HG02943 (cell line): ENCODE measurements around the gene CNTN5.

Experiments used
- ATAC-seq: cut with Tn5 transposase; IDR thresholded peaks from one replicate; pipeline ENCODE4 v1.9.1; 2021; ENCODE audit warnings: mild to moderate bottlenecking, low read depth, moderate library complexity; ENCODE audit not compliant: unreplicated experiment

The CNTN5 gene

DNA sequence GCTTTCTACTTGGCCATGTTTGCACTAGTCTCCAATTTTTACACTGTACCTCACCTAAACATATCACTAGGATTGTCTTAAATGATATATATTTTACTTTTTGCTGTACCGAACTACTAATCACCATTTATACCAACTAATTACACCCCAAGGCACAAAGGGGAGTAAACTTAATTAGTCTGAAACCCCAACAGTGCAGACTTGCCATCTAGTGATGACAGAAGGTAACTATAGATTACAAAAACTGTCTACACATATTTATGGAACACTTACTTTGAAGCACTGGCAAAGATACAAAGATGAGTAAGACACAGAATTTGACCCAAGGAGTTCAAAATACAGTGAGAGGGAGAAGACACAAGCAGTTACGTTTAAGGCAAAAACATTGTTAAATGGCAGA is 139.7 kb downstream of the CNTN5 start:
- no peak for ATAC-seq

DNA sequence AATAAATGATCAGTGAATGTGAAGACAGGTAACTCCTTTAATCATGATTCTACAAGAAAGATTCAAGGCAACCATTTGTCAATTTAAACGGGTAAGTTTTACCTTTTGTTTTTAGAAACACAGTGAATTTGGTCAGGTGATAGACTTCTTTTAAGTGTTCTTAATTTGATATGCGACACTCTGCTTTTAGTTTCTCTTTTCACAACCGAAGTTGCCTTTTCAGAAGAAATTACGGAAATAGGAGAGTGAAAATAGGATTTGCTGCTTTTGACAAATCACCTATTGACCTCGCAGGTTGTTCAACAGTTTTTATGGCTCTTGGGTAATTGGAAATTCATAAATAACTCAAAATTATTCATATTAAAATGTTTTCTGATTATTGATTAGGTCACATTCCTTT is 142.1 kb downstream of the CNTN5 start:
- no peak for ATAC-seq

DNA sequence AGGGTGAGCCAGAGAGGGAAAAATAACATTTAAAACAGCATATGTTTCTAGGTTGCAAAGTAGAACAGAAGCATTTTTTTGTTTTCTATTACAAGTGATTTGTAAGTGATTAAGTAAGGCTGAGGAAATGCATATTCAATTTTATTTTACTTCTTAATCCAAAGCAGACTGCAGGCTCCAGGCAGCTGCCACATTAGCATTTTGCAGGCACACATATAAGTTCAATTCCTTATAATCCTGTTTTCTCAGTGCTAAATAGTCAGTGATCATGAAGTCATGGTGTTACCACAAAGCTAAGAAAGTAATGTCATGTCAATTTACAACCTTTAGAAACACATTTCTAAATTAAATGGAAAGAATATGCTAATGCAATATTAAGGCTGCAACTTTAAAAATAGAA is 149.8 kb downstream of the CNTN5 start:
- ATAC-seq = no peak

GRCh38 chr11:99171330-99171729 is 150.6 kb downstream of the CNTN5 start:
- no peak for ATAC-seq

DNA sequence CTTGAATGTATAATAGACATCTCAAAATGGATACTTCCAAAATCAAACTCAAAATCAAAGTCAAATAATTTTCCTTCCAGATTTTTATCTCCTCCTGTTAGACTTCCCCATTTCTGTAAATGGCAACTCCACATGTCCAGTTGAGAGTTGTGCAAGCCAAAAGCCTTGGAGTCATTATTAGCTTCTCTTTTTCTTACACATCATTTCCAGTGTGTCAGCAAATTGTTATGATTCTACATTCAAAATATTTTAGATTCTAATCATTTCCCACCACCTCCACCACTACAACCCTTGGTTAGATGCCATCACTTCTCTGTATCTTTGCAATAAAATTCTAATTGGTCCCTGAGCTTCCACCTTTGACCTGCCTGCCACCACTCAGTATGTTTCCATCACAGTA is 155.7 kb downstream of the CNTN5 start:
- ATAC-seq = no peak

DNA sequence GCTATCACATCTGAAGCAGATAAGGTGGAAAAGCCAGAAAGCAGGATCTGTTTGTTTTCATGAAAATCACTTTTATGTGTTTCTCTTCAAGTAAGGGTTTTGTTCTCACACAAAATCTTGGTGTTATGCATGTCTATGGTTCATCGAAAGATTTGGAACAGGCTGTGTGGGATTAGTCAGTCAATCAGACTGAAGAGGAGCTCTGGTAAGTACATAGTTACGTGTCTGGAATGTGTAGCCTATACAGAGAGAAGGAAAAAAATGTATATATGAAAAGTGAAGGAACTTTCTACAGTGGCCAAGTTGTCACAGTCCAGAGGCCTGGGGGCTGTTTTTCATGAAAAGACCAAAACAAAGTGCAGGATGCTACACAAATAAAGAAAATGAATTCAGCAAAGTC is 156.7 kb downstream of the CNTN5 start:
- no peak for ATAC-seq

- no peak for ATAC-seq
Measured at GRCh38 chr11:99184146-99184545, 163.4 kb downstream of the CNTN5 start.

DNA sequence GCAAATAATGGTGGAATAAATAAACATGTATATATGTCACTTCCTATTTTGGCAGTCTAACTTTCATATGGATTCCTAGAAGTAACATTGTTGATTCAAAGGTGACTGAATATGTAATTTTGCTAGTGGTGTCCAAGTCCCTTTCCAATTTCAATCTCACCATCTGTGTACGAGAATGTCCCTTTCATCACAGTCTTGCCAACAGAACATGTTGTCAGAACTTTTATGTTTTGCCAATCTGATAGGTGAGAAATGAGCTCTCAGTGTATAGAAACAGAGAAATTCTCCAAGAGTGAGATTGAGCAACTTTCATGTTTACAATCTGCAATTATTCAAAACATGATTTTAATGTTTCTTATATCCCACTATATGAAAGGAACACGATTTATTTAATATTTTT is 167.5 kb downstream of the CNTN5 start:
- ATAC-seq = no peak

GRCh38 chr11:99192716-99193115 is 172.0 kb downstream of the CNTN5 start:
- ATAC-seq = no peak

GRCh38 chr11:99197477-99197876 is 176.7 kb downstream of the CNTN5 start:
- ATAC-seq = no peak

DNA sequence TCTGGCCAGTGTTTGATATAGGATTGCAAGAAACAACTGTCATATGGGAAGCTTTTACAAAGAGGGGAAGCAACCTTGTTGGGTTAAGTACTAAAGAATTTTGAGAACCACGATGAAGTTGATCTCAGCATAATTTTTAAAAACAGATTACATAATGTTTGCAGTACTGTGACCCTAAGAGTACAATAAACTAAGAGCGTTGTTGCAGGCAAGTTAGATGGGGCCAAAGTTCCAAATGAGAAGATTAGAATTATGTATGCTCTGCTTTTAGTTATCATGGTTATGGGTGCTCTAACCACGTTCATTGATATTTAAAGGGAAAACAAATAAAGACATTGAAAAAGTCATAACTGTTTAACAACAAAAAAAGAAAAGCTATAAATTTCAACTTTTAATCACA is 177.5 kb downstream of the CNTN5 start:
- ATAC-seq = no peak

DNA sequence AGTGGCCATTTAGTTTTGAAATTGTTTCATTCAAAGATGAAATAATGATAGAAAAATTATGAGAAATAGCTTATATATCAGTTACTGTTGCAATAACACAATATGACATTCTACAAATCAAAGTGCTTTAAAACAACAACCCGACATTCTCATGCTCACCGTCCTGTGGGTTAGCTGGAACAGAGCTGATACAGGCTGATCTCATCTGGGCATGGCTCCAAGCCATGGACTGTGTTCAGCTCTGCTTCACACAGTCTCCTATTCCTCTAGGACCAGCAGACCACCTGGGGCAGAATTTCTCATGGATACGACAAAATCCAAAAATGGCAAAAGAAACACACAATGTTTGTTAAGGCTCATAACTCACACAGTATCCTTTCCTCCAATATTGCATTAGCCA is 178.6 kb downstream of the CNTN5 start:
- ATAC-seq = no peak

GRCh38 chr11:99200720-99201119 is 180.0 kb downstream of the CNTN5 start:
- no peak for ATAC-seq

DNA sequence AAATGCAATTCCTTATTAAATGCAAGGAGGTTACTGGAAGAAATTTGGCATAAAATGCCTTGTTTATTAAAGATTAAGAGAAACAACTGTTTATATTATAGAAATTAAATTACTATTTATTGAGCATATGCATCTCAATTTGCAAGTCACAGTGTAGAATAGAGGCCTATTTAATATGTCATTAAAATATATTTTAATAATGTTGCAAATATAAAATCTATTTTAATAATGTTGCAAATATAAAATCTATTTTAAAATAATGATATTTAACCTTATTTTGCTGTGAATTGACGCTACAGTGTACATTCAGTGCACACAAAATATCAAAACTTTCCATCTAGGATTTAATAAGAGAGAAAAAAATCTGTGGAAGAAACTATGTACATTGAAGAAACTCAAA is 188.1 kb downstream of the CNTN5 start:
- ATAC-seq = no peak

DNA sequence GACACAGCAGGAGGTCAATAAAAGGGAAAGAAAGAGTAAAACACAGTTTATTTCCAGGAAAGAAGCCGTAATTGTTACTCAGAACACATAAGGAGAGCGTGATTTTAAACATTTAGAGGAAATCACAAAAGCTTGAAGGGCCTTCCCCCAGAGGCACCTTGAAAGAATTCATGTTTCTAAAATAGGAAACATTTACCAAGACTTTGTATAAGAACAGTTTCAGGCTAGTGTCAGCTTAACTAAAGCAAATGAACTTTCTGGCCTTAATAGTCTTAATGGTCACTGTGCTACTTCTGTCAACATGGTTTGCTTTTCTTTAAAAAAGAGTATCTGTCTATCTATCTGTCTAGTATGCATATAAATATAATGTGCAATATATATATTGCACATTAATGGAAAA is 208.8 kb downstream of the CNTN5 start:
- no peak for ATAC-seq

- no peak for ATAC-seq
Measured at GRCh38 chr11:99234534-99234933, 213.8 kb downstream of the CNTN5 start.

DNA sequence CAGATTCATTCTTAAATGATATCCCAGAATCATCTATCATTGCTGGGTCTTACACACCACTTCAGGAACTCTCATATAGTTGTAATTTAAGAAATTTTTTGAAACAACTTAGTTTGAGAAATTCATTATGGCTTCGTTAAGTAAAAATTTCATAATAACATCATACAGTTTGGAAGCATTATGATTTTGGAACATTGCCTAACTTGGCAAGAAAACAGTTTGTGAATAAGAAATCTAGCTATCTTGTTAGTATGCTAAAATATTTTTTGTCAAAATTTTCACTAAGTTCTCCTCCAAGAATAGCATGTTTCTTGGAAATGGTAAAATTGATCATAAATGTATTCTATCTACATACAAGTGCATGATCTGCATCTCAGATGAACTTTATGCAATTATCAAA is 217.7 kb downstream of the CNTN5 start:
- ATAC-seq = no peak

DNA sequence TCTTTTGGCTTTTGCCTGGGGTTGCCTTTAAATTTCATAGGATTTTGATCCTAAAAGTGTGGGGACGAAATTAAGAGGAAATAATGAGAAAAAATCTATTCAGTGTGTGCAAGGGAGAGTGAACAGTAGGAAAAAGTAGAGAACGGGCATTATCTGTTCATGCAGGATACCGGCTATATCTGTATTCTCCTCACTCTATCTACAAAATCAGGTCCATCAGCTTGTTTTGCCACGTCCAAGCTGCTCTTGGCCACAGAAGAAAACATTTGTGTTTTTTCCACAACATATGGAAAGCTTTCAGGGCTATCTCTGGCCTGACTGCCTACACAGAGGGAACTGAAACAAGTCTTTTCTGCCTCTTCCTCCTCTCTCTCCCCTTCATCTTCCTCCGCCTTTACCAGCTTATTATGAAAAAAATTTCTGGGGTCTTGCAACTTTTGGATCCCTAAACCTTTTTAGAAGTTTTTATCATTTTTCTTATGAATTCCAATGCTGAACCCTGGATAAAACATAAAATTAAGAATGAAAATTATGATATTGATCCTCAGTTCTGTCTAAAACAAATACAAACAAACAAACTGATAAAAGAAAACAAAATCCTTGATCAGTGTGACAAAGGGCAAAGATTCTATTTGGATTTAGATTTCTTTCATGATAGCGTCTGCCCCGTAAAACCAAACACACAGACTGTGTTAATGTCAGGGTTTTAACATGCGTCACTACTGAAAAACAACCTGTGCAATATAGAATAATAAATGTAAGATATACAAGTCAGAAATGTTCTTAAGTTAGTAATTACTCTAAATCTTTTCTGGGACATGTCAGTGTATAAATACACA is 219.7 kb downstream of the CNTN5 start:
- ATAC-seq = no peak

- no peak for ATAC-seq
Measured at GRCh38 chr11:99241066-99241465, 220.3 kb downstream of the CNTN5 start.

DNA sequence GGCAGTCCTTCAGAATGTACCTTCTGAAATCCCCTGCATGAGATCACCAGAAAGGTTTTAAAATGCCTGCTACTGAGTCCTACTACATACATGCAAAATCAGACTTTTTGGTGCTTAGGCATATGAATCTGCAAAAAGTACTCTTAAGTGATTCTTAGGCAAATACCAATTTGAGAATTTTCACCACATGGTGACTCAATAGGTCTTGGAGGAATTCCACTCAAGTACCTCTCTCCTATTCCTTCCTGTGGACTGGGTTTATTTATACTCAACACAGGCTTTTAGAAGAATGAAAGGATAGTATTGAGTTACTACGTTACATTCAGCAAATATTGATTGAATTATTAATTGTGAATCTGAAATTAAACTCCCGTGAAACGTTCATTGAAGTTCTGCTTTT is 223.9 kb downstream of the CNTN5 start:
- ATAC-seq = no peak

GRCh38 chr11:99246199-99246598 is 225.4 kb downstream of the CNTN5 start:
- no peak for ATAC-seq

DNA sequence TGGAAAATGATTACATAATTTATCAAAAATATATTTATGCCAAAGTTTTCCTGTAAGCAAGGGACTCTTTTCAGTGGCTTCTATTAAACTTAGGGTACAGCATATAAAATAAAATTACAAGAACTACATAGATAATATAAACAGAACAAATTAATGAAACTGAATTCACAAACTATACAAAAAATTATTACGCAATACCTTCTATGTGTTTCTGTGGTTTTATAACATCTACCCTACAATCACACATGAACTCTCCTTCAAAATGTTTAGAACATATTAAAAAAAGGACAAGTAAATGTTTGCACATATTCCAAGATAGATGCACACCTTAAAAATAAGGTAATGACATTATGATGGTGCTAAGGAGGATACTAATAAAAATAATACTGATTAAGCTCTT is 235.9 kb downstream of the CNTN5 start:
- ATAC-seq = no peak

DNA sequence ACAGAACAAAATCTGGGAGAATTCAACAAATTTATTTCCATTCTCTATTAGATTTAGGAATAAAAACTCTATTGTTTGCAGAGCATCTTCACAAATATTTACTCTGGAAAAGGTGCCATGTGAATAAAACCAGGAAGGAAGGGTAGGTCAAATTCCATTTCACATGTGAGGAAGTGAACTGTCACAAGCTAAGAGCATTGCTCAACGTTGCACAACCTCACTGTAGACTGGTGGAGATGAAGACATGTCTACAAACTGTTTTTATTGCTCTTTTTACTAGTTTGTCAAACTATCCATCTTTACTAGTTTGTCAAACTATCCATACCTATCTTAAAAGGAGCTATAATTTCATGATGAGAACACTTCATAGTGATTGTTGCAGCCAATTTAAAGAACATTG is 236.4 kb downstream of the CNTN5 start:
- ATAC-seq = no peak
